GM12891 (cell line): ENCODE results near the gene DIS3L2.

ENCODE experiments used
- DNase-seq: peaks from one replicate; pipeline ENCODE4 v3.0.0; 2011; ENCODE audit warnings: low spot score; ENCODE audit not compliant: insufficient read length
- FAIRE-seq: peaks from 2 replicates; lab custom pipeline; 2011; peaks lifted over from hg19 to GRCh38; lab: Jason Lieb, UNC
- PAX5 ChIP-seq: IDR thresholded peaks from 2 replicates; pipeline ENCODE4 v1.6.1; 2011; ENCODE audit warnings: low read length, moderate library complexity, mild to moderate bottlenecking; ENCODE audit not compliant: insufficient read depth, severe bottlenecking
- POLR2A ChIP-seq: IDR thresholded peaks from 2 replicates; pipeline ENCODE4 v1.6.1; 2011; ENCODE audit warnings: low read depth, low read length, control low read depth
- POLR2AphosphoS5 ChIP-seq: IDR thresholded peaks from 2 replicates; pipeline ENCODE4 v1.6.1; 2011; ENCODE audit warnings: low read depth, low read length, control low read depth
- POU2F2 ChIP-seq: IDR thresholded peaks from 2 replicates; pipeline ENCODE4 v1.6.1; 2011; ENCODE audit warnings: low read depth, mild to moderate bottlenecking, control low read depth, low read length, moderate library complexity
- SPI1 ChIP-seq: IDR thresholded peaks from 2 replicates; pipeline ENCODE4 v1.6.1; 2011; ENCODE audit warnings: low read depth, low read length, control low read depth
- TAF1 ChIP-seq: IDR thresholded peaks from 2 replicates; pipeline ENCODE4 v1.6.1; 2011; ENCODE audit warnings: low read depth, low read length, control low read depth

DIS3L2 gene

GRCh38 chr2:232195487-232195886 is 234.0 kb downstream of the DIS3L2 start:
- FAIRE-seq (no peak), DNase-seq (no peak)

GRCh38 chr2:232196802-232197201 is 235.3 kb downstream of the DIS3L2 start:
- DNase-seq (no peak), FAIRE-seq (no peak)
- no peak for TF ChIP-seq POLR2AphosphoS5
- no peak for TF ChIP-seq SPI1
- TF ChIP-seq TAF1 = no peak
- TF ChIP-seq POU2F2 = no peak
- TF ChIP-seq PAX5 = no peak
- no peak for TF ChIP-seq POLR2A

More at GRCh38 chr2:232195487-232195886, 234.0 kb downstream of the DIS3L2 start:
- TF ChIP-seq PAX5 = no peak
- TF ChIP-seq POU2F2 = no peak
- TF ChIP-seq TAF1 = no peak
- TF ChIP-seq POLR2A = no peak
- TF ChIP-seq POLR2AphosphoS5 = no peak
- TF ChIP-seq SPI1 = no peak

- DNase-seq (no peak), FAIRE-seq (no peak)
- TF ChIP-seq TAF1 (no peak), PAX5 (no peak), POLR2A (no peak), POU2F2 (no peak), SPI1 (no peak), POLR2AphosphoS5 (no peak)
These were observed 238.7 kb downstream of the DIS3L2 start for GRCh38 chr2:232200195-232200594.

GRCh38 chr2:232203166-232203891 is 241.8 kb downstream of the DIS3L2 start:
- TF ChIP-seq SPI1 (no peak), PAX5 (no peak), POU2F2 (no peak), POLR2AphosphoS5 (no peak)
- DNase-seq = no peak

GRCh38 chr2:232203936-232204335 is 242.4 kb downstream of the DIS3L2 start:
- DNase-seq = no peak
- FAIRE-seq = no peak
- TF ChIP-seq POLR2AphosphoS5 (no peak), POU2F2 (no peak), PAX5 (no peak), SPI1 (no peak), TAF1 (no peak), POLR2A (no peak)

More at GRCh38 chr2:232203166-232203891, 241.8 kb downstream of the DIS3L2 start:
- FAIRE-seq = no peak

- TF ChIP-seq POLR2AphosphoS5 = no peak
- no peak for TF ChIP-seq PAX5
- no peak for TF ChIP-seq POU2F2
- no peak for TF ChIP-seq SPI1
- no peak for TF ChIP-seq POLR2A
- TF ChIP-seq TAF1 = no peak
- no peak for FAIRE-seq
- DNase-seq = no peak
These were observed 243.0 kb downstream of the DIS3L2 start for GRCh38 chr2:232204457-232204931.

GRCh38 chr2:232207174-232207573 is 245.7 kb downstream of the DIS3L2 start:
- no peak for FAIRE-seq
- TF ChIP-seq POU2F2 (no peak), POLR2AphosphoS5 (no peak), TAF1 (no peak), SPI1 (no peak), POLR2A (no peak), PAX5 (no peak)
- DNase-seq = no peak

- DNase-seq (no peak), FAIRE-seq (peak; percentile 41)
- TF ChIP-seq SPI1 (no peak), POLR2A (no peak), POU2F2 (no peak), TAF1 (no peak), POLR2AphosphoS5 (no peak), PAX5 (no peak)
These were observed 248.8 kb downstream of the DIS3L2 start for GRCh38 chr2:232210306-232210705.

- peak; percentile 87 for FAIRE-seq
- no peak for DNase-seq
- no peak for TF ChIP-seq POLR2A
- peak; percentile 50 for TF ChIP-seq SPI1
These were observed 250.5 kb downstream of the DIS3L2 start for GRCh38 chr2:232211743-232212686.
